Endothelial cell of umbilical vein (primary cell): Measurements from ENCODE around the gene INO80D. TPM values are rescaled to one million over a fixed set of nuclear protein-coding genes. Genes with fewer than 3 reads are reported as not detected.

Source experiments
- BruUV-seq: library from RNA; stranded (reverse); fragments of 400-500 nt; replicated peaks from 2 replicates; lab custom pipeline; 2021; lab: Mats Ljungman, UMichigan
- CTCF ChIA-PET: fragments of 300-600, 350-600 bp; sonication (Branson Sonifier 250); formaldehyde crosslinking; loops from one replicate; lab custom pipeline; 2021; ENCODE audit warnings: antibody characterized with exemption, inconsistent platforms; lab: Charles Lee
- POLR2A ChIA-PET: fragments of 300-600, 350-600 bp; sonication (Branson Sonifier 250); formaldehyde crosslinking; loops from one replicate; lab custom pipeline; 2021; ENCODE audit warnings: antibody characterized with exemption, inconsistent platforms; lab: Charles Lee
- DNase-seq: peaks from one replicate; pipeline ENCODE4 v3.0.0-alpha.2; 2011; ENCODE audit warnings: low read depth, low spot score
- FAIRE-seq: peaks from 2 replicates; lab custom pipeline; 2011; peaks lifted over from hg19 to GRCh38; lab: Jason Lieb, UNC
- H2AFZ ChIP-seq: 2 replicates; pipeline ENCODE4 v1.6.0; 2012; ENCODE audit warnings: low read depth, low read length, control low read depth, inconsistent platforms
- H3K27ac ChIP-seq: 2 replicates; pipeline ENCODE4 v1.5.1; 2011; ENCODE audit warnings: low read depth, mild to moderate bottlenecking, control low read depth, low read length, moderate library complexity; ENCODE audit not compliant: insufficient read depth
- H3K27me3 ChIP-seq, 2 experiments: 2 replicates each; pipeline versions ENCODE4 v1.6.0 to v1.6.1; 2011; ENCODE audit warnings: low read length in 2 of 2, mixed read lengths in 1 of 2; ENCODE audit not compliant: control insufficient read depth in 2 of 2, insufficient read depth in 2 of 2
- H3K36me3 ChIP-seq, 2 experiments: 2 replicates in 1 of 2; 3 replicates in 1 of 2; pipeline ENCODE4 v1.5.1; 2011; ENCODE audit warnings: low read length in 2 of 2, mild to moderate bottlenecking in 1 of 2, moderate library complexity in 1 of 2; ENCODE audit not compliant: control insufficient read depth in 2 of 2, insufficient read depth in 2 of 2; ENCODE audit errors: extremely low read depth in 1 of 2
- H3K4me1 ChIP-seq: 3 replicates; pipeline ENCODE4 v1.5.1; 2011; ENCODE audit warnings: mild to moderate bottlenecking, low read length; ENCODE audit not compliant: control insufficient read depth, insufficient read depth; ENCODE audit errors: extremely low read depth
- H3K4me2 ChIP-seq: 2 replicates; pipeline ENCODE4 v1.6.1; 2011; ENCODE audit warnings: low read length, control low read depth, mixed read lengths; ENCODE audit not compliant: insufficient read depth
- H3K4me3 ChIP-seq, 3 experiments: fragments of 200-600 bp in 1 of 3; sonication (generic), shearing (Covaris generic) in 1 of 3; replicated peaks in 1 of 3; 2 replicates each; pipeline ENCODE4 v1.5.1; 2011 to 2016; ENCODE audit warnings: control low read depth in 3 of 3, low read length in 3 of 3, mild to moderate bottlenecking in 2 of 3, inconsistent platforms in 1 of 3, low read depth in 1 of 3, moderate library complexity in 1 of 3; ENCODE audit not compliant: insufficient read depth in 1 of 3
- H3K79me2 ChIP-seq: 2 replicates; pipeline ENCODE4 v1.6.0; 2012; ENCODE audit warnings: low read length, inconsistent platforms; ENCODE audit not compliant: control insufficient read depth, insufficient read depth
- H3K9ac ChIP-seq: replicated peaks from 2 replicates; pipeline ENCODE3; 2011; ENCODE audit warnings: low read length, control low read depth; ENCODE audit not compliant: insufficient read depth; ENCODE audit errors: extremely low read depth
- H3K9me1 ChIP-seq: replicated peaks from 3 replicates; pipeline ENCODE4 v1.6.0; 2011; ENCODE audit warnings: mild to moderate bottlenecking, low read length; ENCODE audit not compliant: control insufficient read depth, insufficient read depth; ENCODE audit errors: extremely low read depth
- H3K9me3 ChIP-seq: replicated peaks from 2 replicates; pipeline ENCODE4 v1.5.1; 2012; ENCODE audit warnings: low read length, inconsistent platforms; ENCODE audit not compliant: control insufficient read depth, insufficient read depth
- H4K20me1 ChIP-seq: replicated peaks from 2 replicates; pipeline ENCODE3; 2011; ENCODE audit warnings: mild to moderate bottlenecking, low read length; ENCODE audit not compliant: control insufficient read depth, insufficient read depth; ENCODE audit errors: extremely low read depth
- CTCF ChIP-seq, 2 donors: IDR thresholded peaks; 1 replicate in 1 of 2; 2 replicates in 1 of 2; pipeline ENCODE4 v1.5.1; 2011; ENCODE audit warnings: low read length in 2 of 2, mild to moderate bottlenecking in 2 of 2, moderate library complexity in 2 of 2, control low read depth in 1 of 2, inconsistent platforms in 1 of 2, low read depth in 1 of 2; ENCODE audit not compliant: insufficient read depth in 1 of 2; ENCODE audit errors: extremely low read depth in 1 of 2
- EZH2 ChIP-seq: IDR thresholded peaks from 2 replicates; pipeline ENCODE4 v1.6.1; 2012; ENCODE audit warnings: borderline replicate concordance, low read depth, mild to moderate bottlenecking, moderate library complexity, low read length, inconsistent platforms; ENCODE audit not compliant: severe bottlenecking
- FOS ChIP-seq: IDR thresholded peaks from 2 replicates; pipeline ENCODE4 v1.6.1; 2011; ENCODE audit warnings: mild to moderate bottlenecking, low read length, moderate library complexity, borderline replicate concordance; ENCODE audit not compliant: insufficient read depth
- JUN ChIP-seq: IDR thresholded peaks from 2 replicates; pipeline ENCODE4 v1.6.1; 2011; ENCODE audit warnings: borderline replicate concordance, low read depth; ENCODE audit not compliant: insufficient read length, insufficient read depth
- MAX ChIP-seq: IDR thresholded peaks from 2 replicates; pipeline ENCODE4 v1.6.1; 2011; ENCODE audit not compliant: insufficient read depth, insufficient read length
- MYC ChIP-seq: IDR thresholded peaks from one replicate; pipeline ENCODE4 v1.6.1; 2011; ENCODE audit warnings: mild to moderate bottlenecking, low read depth, low read length
- POLR2A ChIP-seq: IDR thresholded peaks from 2 replicates; pipeline ENCODE4 v1.6.1; 2012; ENCODE audit warnings: low read depth, mild to moderate bottlenecking, control low read depth, low read length
- POLR2AphosphoS5 ChIP-seq: IDR thresholded peaks from 2 replicates; pipeline ENCODE4 v1.6.1; 2012; ENCODE audit warnings: low read depth, mild to moderate bottlenecking, control low read depth, low read length, moderate library complexity; ENCODE audit not compliant: insufficient read depth
- dilution Hi-C: fragments of 300-500 bp; cut with MboI; formaldehyde crosslinking; loops from one replicate; pipeline ENCODE4 v1.15.0; 2019; ENCODE audit warnings: low sequenced_read_pairs; ENCODE audit not compliant: extremely low pct_ligation_motif_present
- intact Hi-C: fragments of 100-400 bp; cut with micrococcal nuclease; formaldehyde crosslinking; loops from one replicate; pipeline ENCODE4 v1.10.0; 2022
- polyA plus RNA-seq, 4 experiments: library from polyadenylated mRNA; depleted of rRNA in 3 of 4; stranded (reverse) in 3 of 4; unstranded in 1 of 4; fragments of >200 nt; gene quantifications; 2 replicates each; pipeline versions ENCODE4 v1.2.1 to v1.2.3, GENCODE V29; 2011 to 2012; ENCODE audit warnings: missing spikeins in 1 of 4
- total RNA-seq: library from RNA; stranded (reverse); gene quantifications from 2 replicates; pipeline ENCODE4 v1.2.3, GENCODE V29; 2021

The INO80D gene
- total and polyA plus RNA-seq, 2 donors (not counting 3 experiments of a cell fraction or from before 2014, with no cell fraction given) = 2.9 to 20.3 TPM

- Histone ChIP-seq H4K20me1 (no peaks in the 10 kb centered on the region), H3K4me2 (no peak overlapping the region), H3K27me3 (no peaks in the 10 kb centered on the region), H3K9me3 (no peaks in the 10 kb centered on the region), H3K9me1 (no peaks in the 10 kb centered on the region), H3K4me1 (no peaks in the 10 kb centered on the region), H2AFZ (no peak overlapping the region), H3K36me3 (peaks cover 2 to 11% of the 10 kb centered on the region in 2 experiments), H3K9ac (no peak overlapping the region), H3K4me3 (no peak overlapping the region), H3K79me2 (peaks cover 4% of the 10 kb centered on the region), H3K27ac (no peak overlapping the region)
- FAIRE-seq (no peak), DNase-seq (no peak)
- TF ChIP-seq EZH2 = no peak
- TF ChIP-seq POLR2AphosphoS5 = no peak
- TF ChIP-seq JUN = no peak
- TF ChIP-seq CTCF (IDR thresholded peaks at IDR 0.05; ENCODE audit: extremely low read depth in 1 of 2, insufficient read depth in 1 of 2, low read depth in 1 of 2, low read length in 2 of 2) = no peak
- TF ChIP-seq FOS = no peak
- TF ChIP-seq MYC = no peak
- TF ChIP-seq POLR2A = no peak
- TF ChIP-seq MAX = no peak
- intact Hi-C loops = no loop called here
- dilution Hi-C loops = no loop called here
- POLR2A ChIA-PET = no interaction called here
- CTCF ChIA-PET = no interaction called here
- no TSS peak for BruUV-seq
These were observed 57.9 kb downstream of the INO80D start for GRCh38 chr2:206028101-206028500.
